SU-DHL-6 (cell line): Measurements from ENCODE around the gene ITGAL.

ENCODE experiments used
- H2AFZ ChIP-seq: fragments of 200-600 bp; sonication (generic); 2 replicates; pipeline ENCODE4 v1.6.1; 2014; ENCODE audit warnings: low read depth, mild to moderate bottlenecking, moderate library complexity, mixed read lengths, antibody characterized with exemption, low read length; ENCODE audit not compliant: severe bottlenecking
- H3F3A ChIP-seq: fragments of 200-600 bp; shearing (Covaris generic); 2 replicates; pipeline ENCODE4 v1.6.0; 2016; ENCODE audit warnings: antibody characterized with exemption, mild to moderate bottlenecking; ENCODE audit not compliant: insufficient read depth
- H3K27ac ChIP-seq: fragments of 200-600 bp; sonication (generic); 2 replicates; pipeline ENCODE4 v1.5.1; 2016; ENCODE audit warnings: low read depth, mild to moderate bottlenecking, low read length, moderate library complexity, mixed read lengths
- H3K27me3 ChIP-seq: fragments of 200-600 bp; sonication (generic), shearing (Covaris generic); 2 replicates; pipeline ENCODE4 v1.6.0; 2014; ENCODE audit warnings: mild to moderate bottlenecking, low read length
- H3K36me3 ChIP-seq: fragments of 200-600 bp; sonication (generic); 2 replicates; pipeline ENCODE4 v1.6.1; 2014; ENCODE audit warnings: mild to moderate bottlenecking, low read length, mixed read lengths
- H3K4me2 ChIP-seq: fragments of 300-600, 200-600 bp; shearing (Covaris generic), sonication (generic); 2 replicates; pipeline ENCODE4 v1.6.0; 2014; ENCODE audit warnings: low read length, low read depth, mild to moderate bottlenecking; ENCODE audit not compliant: poor library complexity, severe bottlenecking
- H3K4me3 ChIP-seq: fragments of 200-600 bp; sonication (generic); 2 replicates; pipeline ENCODE4 v1.5.1; 2014; ENCODE audit warnings: antibody characterized with exemption, low read length, mild to moderate bottlenecking, mixed read lengths; ENCODE audit not compliant: insufficient read depth, poor library complexity, severe bottlenecking
- H3K79me2 ChIP-seq: fragments of 200-600 bp; sonication (generic); 2 replicates; pipeline ENCODE4 v1.6.1; 2014; ENCODE audit warnings: mild to moderate bottlenecking, low read length, moderate library complexity; ENCODE audit not compliant: insufficient read depth
- H3K9ac ChIP-seq: fragments of 200-600 bp; sonication (generic); 2 replicates; pipeline ENCODE4 v1.7.0; 2014; ENCODE audit warnings: mild to moderate bottlenecking, low read length
- H3K9me2 ChIP-seq: fragments of 200-600 bp; sonication (generic); replicated peaks from 2 replicates; pipeline ENCODE4 v1.6.1; 2014; ENCODE audit warnings: low read length; ENCODE audit not compliant: insufficient read depth
- H3K9me3 ChIP-seq: fragments of 200-600 bp; sonication (generic); 2 replicates; pipeline ENCODE4 v1.6.1; 2014; ENCODE audit warnings: low read length, mixed read lengths; ENCODE audit not compliant: insufficient read depth
- H4K20me1 ChIP-seq: fragments of 200-600 bp; sonication (generic); 2 replicates; pipeline ENCODE4 v1.6.1; 2014; ENCODE audit warnings: low read depth, mild to moderate bottlenecking, antibody characterized with exemption, low read length, moderate library complexity, mixed read lengths
- EZH2phosphoT487 ChIP-seq: fragments of 200-600 bp; sonication (generic), shearing (Covaris generic); conservative IDR thresholded peaks from 2 replicates; pipeline ENCODE4 v1.6.1; 2018; ENCODE audit warnings: mild to moderate bottlenecking, antibody characterized with exemption, low read length, moderate library complexity, mixed read lengths
- TF ChIP-seq, protein P1 (sequence below): fragments of 200-600 bp; sonication (generic); IDR thresholded peaks from one replicate; pipeline ENCODE4 v1.5.1; 2017; ENCODE audit warnings: antibody characterized with exemption, mild to moderate bottlenecking, low read length, moderate library complexity; ENCODE audit not compliant: insufficient read depth, poor library complexity, severe bottlenecking

Gene ITGAL

GRCh38 chr16:30445408-30446202 is 26.9 kb upstream of the ITGAL start, which contains the start of gene SEPHS2:
Gene SEPHS2 (minus strand): TSS chr16:30445874. CDS start chr16:30445727, 147 bp downstream.
- H3K9me2 ChIP-seq: no peaks in the 10 kb centered on the region
- H3K27ac ChIP-seq: peak within 1 kb of the TSS; percentile 79
- H4K20me1 ChIP-seq: peaks cover 17% of the 10 kb centered on the region; the same call in 1 of the 2 replicates
- peak within 1 kb of the TSS; percentile 91 for H3K4me2 ChIP-seq
- no peak within 1 kb of the TSS for H2AFZ ChIP-seq
- H3K9ac ChIP-seq: peak within 1 kb of the TSS; percentile 84
- H3K4me3 ChIP-seq: peak within 1 kb of the TSS; percentile 81
- H3K36me3 ChIP-seq: peaks cover 23% of the 10 kb centered on the region
- peaks cover 28% of the 10 kb centered on the region for H3K79me2 ChIP-seq
- TF ChIP-seq, protein P1, sequence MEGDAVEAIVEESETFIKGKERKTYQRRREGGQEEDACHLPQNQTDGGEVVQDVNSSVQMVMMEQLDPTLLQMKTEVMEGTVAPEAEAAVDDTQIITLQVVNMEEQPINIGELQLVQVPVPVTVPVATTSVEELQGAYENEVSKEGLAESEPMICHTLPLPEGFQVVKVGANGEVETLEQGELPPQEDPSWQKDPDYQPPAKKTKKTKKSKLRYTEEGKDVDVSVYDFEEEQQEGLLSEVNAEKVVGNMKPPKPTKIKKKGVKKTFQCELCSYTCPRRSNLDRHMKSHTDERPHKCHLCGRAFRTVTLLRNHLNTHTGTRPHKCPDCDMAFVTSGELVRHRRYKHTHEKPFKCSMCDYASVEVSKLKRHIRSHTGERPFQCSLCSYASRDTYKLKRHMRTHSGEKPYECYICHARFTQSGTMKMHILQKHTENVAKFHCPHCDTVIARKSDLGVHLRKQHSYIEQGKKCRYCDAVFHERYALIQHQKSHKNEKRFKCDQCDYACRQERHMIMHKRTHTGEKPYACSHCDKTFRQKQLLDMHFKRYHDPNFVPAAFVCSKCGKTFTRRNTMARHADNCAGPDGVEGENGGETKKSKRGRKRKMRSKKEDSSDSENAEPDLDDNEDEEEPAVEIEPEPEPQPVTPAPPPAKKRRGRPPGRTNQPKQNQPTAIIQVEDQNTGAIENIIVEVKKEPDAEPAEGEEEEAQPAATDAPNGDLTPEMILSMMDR: peak; percentile 28
- TF ChIP-seq EZH2phosphoT487: no peak
- H3K27me3 ChIP-seq: no peaks in the 10 kb centered on the region
- H3K9me3 ChIP-seq: no peaks in the 10 kb centered on the region
- peaks cover 47% of the 10 kb centered on the region for H3F3A ChIP-seq

GRCh38 chr16:30446203-30446595 is 26.3 kb upstream of the ITGAL start:
- no peaks in the 10 kb centered on the region for H3K9me2 ChIP-seq
- H2AFZ ChIP-seq: no peak overlapping the region
- H3K27ac ChIP-seq: peak overlapping the region; percentile 37; the same call in 1 of the 2 replicates
- peak overlapping the region; percentile 84 for H3K9ac ChIP-seq
- H4K20me1 ChIP-seq: peaks cover 17% of the 10 kb centered on the region; the same call in 1 of the 2 replicates
- H3K27me3 ChIP-seq: no peaks in the 10 kb centered on the region
- no peaks in the 10 kb centered on the region for H3K9me3 ChIP-seq
- peak overlapping the region; percentile 81 for H3K4me3 ChIP-seq
- peaks cover 23% of the 10 kb centered on the region for H3K36me3 ChIP-seq
- TF ChIP-seq, protein P1: no peak
- TF ChIP-seq EZH2phosphoT487: no peak
- peak overlapping the region; percentile 91 for H3K4me2 ChIP-seq
- peaks cover 50% of the 10 kb centered on the region for H3F3A ChIP-seq
- peaks cover 28% of the 10 kb centered on the region for H3K79me2 ChIP-seq

DNA sequence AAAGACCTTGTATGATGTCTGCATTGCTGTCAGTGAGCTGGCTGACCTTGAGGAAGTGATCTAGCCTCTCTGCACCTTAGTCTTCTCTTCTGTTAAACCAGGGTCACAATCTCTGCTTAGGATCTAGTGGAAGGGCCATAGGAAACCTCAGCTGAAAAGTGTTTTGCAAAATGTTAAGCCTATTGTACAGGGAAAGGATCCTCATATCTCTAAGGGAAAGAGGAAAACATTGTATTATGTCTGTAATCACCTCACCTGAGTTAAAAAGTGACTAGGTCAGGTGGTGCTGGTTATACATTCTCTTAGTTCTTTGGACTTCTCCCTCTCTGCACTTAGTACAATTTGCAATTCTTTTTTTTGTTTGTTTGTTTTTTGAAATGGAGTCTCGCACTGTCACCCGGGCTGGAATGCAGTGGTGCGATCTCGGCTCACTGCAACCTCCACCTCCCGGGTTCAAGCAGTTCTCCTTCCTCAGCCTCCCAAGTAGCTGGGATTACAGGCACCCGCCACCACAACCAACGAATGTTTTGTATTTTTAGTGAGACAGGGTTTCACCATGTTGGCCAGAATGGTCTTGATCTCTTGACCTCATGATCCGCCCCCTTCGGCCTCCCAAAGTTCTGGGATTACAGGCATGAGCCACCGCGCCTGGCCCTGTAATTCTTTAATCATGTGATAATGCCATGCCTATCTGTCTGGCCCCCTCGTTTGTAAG is 24.9 kb upstream of the ITGAL start:
- no peak overlapping the region for H2AFZ ChIP-seq
- no peak overlapping the region for H3K9ac ChIP-seq
- peaks cover 28% of the 10 kb centered on the region for H3K79me2 ChIP-seq
- peaks cover 23% of the 10 kb centered on the region for H3K36me3 ChIP-seq
- no peak overlapping the region for H3K4me3 ChIP-seq
- H3K9me2 ChIP-seq: no peaks in the 10 kb centered on the region
- H3K27ac ChIP-seq: peak overlapping the region; percentile 49
- H3K9me3 ChIP-seq: no peaks in the 10 kb centered on the region
- H3K27me3 ChIP-seq: no peaks in the 10 kb centered on the region
- H3F3A ChIP-seq: peaks cover 47% of the 10 kb centered on the region
- peaks cover 17% of the 10 kb centered on the region; the same call in 1 of the 2 replicates for H4K20me1 ChIP-seq
- H3K4me2 ChIP-seq: no peak overlapping the region
- no peak for TF ChIP-seq EZH2phosphoT487
- TF ChIP-seq, protein P1: no peak
